Adrenal gland (tissue), 12 donors: ENCODE results near the gene PGM1. TPM values are rescaled to one million over a fixed set of nuclear protein-coding genes. Genes with fewer than 3 reads are reported as not detected.

ENCODE experiments used
- DNase-seq, 7 donors: peaks; one replicate each; pipeline ENCODE4 v3.0.0-alpha.2; 2019 to 2020
- H3K27ac ChIP-seq, 5 donors: fragments of 200-600 bp; sonication (generic) in 4 of 5; 1 replicate in 3 of 5; 2 replicates in 2 of 5; pipeline versions ENCODE4 v1.5.1 to v1.8.0; 2016 to 2020; ENCODE audit warnings: mild to moderate bottlenecking in 1 of 5
- H3K27me3 ChIP-seq: fragments of 200-600 bp; 2 replicates; pipeline ENCODE4 v1.8.0; 2021
- H3K36me3 ChIP-seq, 2 donors: fragments of 200-600 bp; replicated peaks in 1 of 2; 1 replicate in 1 of 2; 2 replicates in 1 of 2; pipeline versions ENCODE4 v1.5.1 to v1.8.0; 2018 to 2022
- H3K4me1 ChIP-seq, 2 donors: fragments of 200-600 bp; replicated peaks in 1 of 2; 1 replicate in 1 of 2; 2 replicates in 1 of 2; pipeline versions ENCODE4 v1.5.1 to v1.8.0; 2018 to 2021
- H3K4me3 ChIP-seq, 4 donors: fragments of 200-600 bp; sonication (generic) in 3 of 4; one replicate each; pipeline ENCODE4 v1.5.1; 2016 to 2018
- H3K9me3 ChIP-seq, 3 donors: fragments of 200-600 bp; sonication (generic) in 1 of 3; replicated peaks in 1 of 3; 1 replicate in 2 of 3; 2 replicates in 1 of 3; pipeline versions ENCODE4 v1.5.1 to v1.8.0; 2016 to 2021
- CTCF ChIP-seq, 6 experiments: fragments of 450-650 bp in 4 of 6; fragments of 200-600 bp in 2 of 6; sonication (generic) in 1 of 6; IDR thresholded peaks; 1 replicate in 5 of 6; 2 replicates in 1 of 6; pipeline versions ENCODE4 v1.5.1 to v1.8.0; 2016 to 2021; ENCODE audit warnings: antibody characterized with exemption in 6 of 6, mild to moderate bottlenecking in 2 of 6, moderate library complexity in 1 of 6
- POLR2A ChIP-seq, 2 donors: fragments of 450-650 bp; IDR thresholded peaks; one replicate each; pipeline ENCODE4 v1.6.1; 2017; ENCODE audit warnings: antibody characterized with exemption in 2 of 2, mild to moderate bottlenecking in 2 of 2, moderate library complexity in 1 of 2
- WGBS, 4 donors: extraction: QIAGEN DNeasy Blood & Tissue Kit in 2 of 4; methylation state at CpG; one replicate each; pipeline versions ENCODE4 v1.1.5 to v1.1.7; 2013 to 2017; 5-methylcytosine and 5-hydroxymethylcytosine counted together
- intact Hi-C, 2 donors: fragments of 100-400 bp; cut with DNase I; formaldehyde crosslinking; loops; one replicate each; pipeline versions ENCODE4 v1.14.1 to v1.15.0; 2022 to 2023
- polyA plus RNA-seq, 3 donors: library from polyadenylated mRNA; stranded (reverse); fragments of 200-250 nt in 2 of 3; fragments of 350-450 nt in 1 of 3; fragmentation: Illumina TruSeq in 1 of 3; extraction: RNeasy Lipid Tissue Mini Kit (QIAGEN cat#74804) in 1 of 3; gene quantifications; one replicate each; pipeline ENCODE4 v1.2.3, GENCODE V29; 2013 to 2014
- total RNA-seq, 9 donors: library from RNA; depleted of rRNA in 4 of 9; stranded (reverse); fragments of >200 nt in 4 of 9; fragments of 120-200 nt in 1 of 9; fragmentation: NEBNext Ultra II Directional in 1 of 9; extraction: Animal tissue kit (Norgen Biotek cat#: 25700) in 1 of 9; gene quantifications; one replicate each; pipeline versions ENCODE4 v1.1.0 to v1.2.4, GENCODE V29; 2013 to 2023
- donor health status: healthy with polysubstance abuse.
- donor health status: Bipolar disorder and iron deficiency.
- donor health status: DM: yes; HTN: yes; CAD: no.
- donor health status: DM: no; HTN: no; CAD: no.
- donor health status: DM: no; HTN: no; CAD: no.
- donor health status: DM: yes; HTN: yes; CAD: no.

PGM1 gene
- total and polyA plus RNA-seq, 12 donors: 11.9 to 156 (median 120) TPM

- Histone ChIP-seq H3K27ac (no peak overlapping the region), H3K36me3 (peaks cover 0 to 22% of the 10 kb centered on the region in 2 donors), H3K9me3 (no peaks in the 10 kb centered on the region), H3K4me1 (peaks cover 0 to 24% of the 10 kb centered on the region in 2 donors), H3K4me3 (no peak overlapping the region), H3K27me3 (no peaks in the 10 kb centered on the region)
- WGBS, 4 donors: 63 to 90% (median 88%) methylated on average over 1 of the region's 1 CpG
- no peak for DNase-seq
- TF ChIP-seq POLR2A (IDR thresholded peaks at IDR 0.05): no peak
- no peak for TF ChIP-seq CTCF (IDR thresholded peaks at IDR 0.05)
- intact Hi-C loops: no loop called here
Observed at GRCh38 chr1:63628607-63629006, 35.4 kb downstream of the PGM1 start.

- intact Hi-C loops: no loop called here
- peaks cover 0 to 27% of the 10 kb centered on the region in 2 donors for H3K36me3 ChIP-seq
- TF ChIP-seq CTCF (IDR thresholded peaks at IDR 0.05) (no peak), POLR2A (IDR thresholded peaks at IDR 0.05) (no peak)
Observed at GRCh38 chr1:63630238-63630637, 37.0 kb downstream of the PGM1 start.

GRCh38 chr1:63630666-63631065 is 37.5 kb downstream of the PGM1 start:
- Histone ChIP-seq H3K27me3 (no peaks in the 10 kb centered on the region), H3K36me3 (peaks cover 0 to 30% of the 10 kb centered on the region in 2 donors), H3K4me1 (peaks cover 0 to 10% of the 10 kb centered on the region in 2 donors), H3K9me3 (no peaks in the 10 kb centered on the region), H3K27ac (no peak overlapping the region), H3K4me3 (no peak overlapping the region)
- 65 to 80% (median 79%) methylated on average over 1 of the region's 1 CpG for WGBS, 4 donors
- DNase-seq: no peak
- TF ChIP-seq POLR2A (IDR thresholded peaks at IDR 0.05) (no peak), CTCF (IDR thresholded peaks at IDR 0.05) (no peak)
- intact Hi-C loops: no loop called here

More at GRCh38 chr1:63630238-63630637, 37.0 kb downstream of the PGM1 start:
- no peak for DNase-seq
- peaks cover 0 to 13% of the 10 kb centered on the region in 2 donors for H3K4me1 ChIP-seq
- no peaks in the 10 kb centered on the region for H3K9me3 ChIP-seq
- H3K4me3 ChIP-seq: no peak overlapping the region
- no peaks in the 10 kb centered on the region for H3K27me3 ChIP-seq
- no peak overlapping the region for H3K27ac ChIP-seq
- 55 to 57% (median 56%) methylated on average over 4 of the region's 4 CpGs for WGBS, 4 donors

- WGBS, 4 donors: 86 to 97% (median 91%) methylated on average over 5 of the region's 5 CpGs
- no peaks in the 10 kb centered on the region for H3K9me3 ChIP-seq
- no peaks in the 10 kb centered on the region for H3K4me1 ChIP-seq
- H3K36me3 ChIP-seq: peaks cover 0 to 39% of the 10 kb centered on the region in 2 donors
- H3K27me3 ChIP-seq: no peaks in the 10 kb centered on the region
- DNase-seq: no peak
- TF ChIP-seq POLR2A (IDR thresholded peaks at IDR 0.05) (no peak), CTCF (IDR thresholded peaks at IDR 0.05) (no peak)
- no peak overlapping the region for H3K4me3 ChIP-seq
- intact Hi-C loops: no loop called here
- H3K27ac ChIP-seq: no peak overlapping the region
Observed at GRCh38 chr1:63632110-63632509, 38.9 kb downstream of the PGM1 start.
